Thoracic aorta (tissue), 2 donors: Measurements from ENCODE around the gene PAPLN. TPM values are rescaled to one million over a fixed set of nuclear protein-coding genes. Genes with fewer than 3 reads are reported as not detected.
A peak's percentile ranks its signal among the peaks of the same experiment; 100 is the strongest.

Source experiments
- ATAC-seq: fragments of 150-250 bp; one replicate; pipeline ENCODE4 v1.8.0; 2017; ENCODE audit warnings: low read depth; ENCODE audit not compliant: insufficient number of reproducible peaks, low FRiP score
- DNase-seq: peaks from one replicate; pipeline ENCODE4 v3.0.0-alpha.2; 2020; ENCODE audit warnings: low spot score
- H3K27ac ChIP-seq, 2 donors: fragments of 200-600 bp; sonication (generic); 1 replicate in 1 of 2; 2 replicates in 1 of 2; pipeline ENCODE4 v1.5.1; 2016; ENCODE audit warnings: mild to moderate bottlenecking in 2 of 2, moderate library complexity in 2 of 2
- H3K27me3 ChIP-seq: fragments of 200-600 bp; sonication (generic); replicated peaks from 2 replicates; pipeline ENCODE4 v1.6.0; 2016; ENCODE audit warnings: mild to moderate bottlenecking; ENCODE audit not compliant: insufficient read depth
- H3K36me3 ChIP-seq: fragments of 200-600 bp; sonication (generic); one replicate; pipeline ENCODE4 v1.5.1; 2016
- H3K4me1 ChIP-seq, 2 donors: fragments of 200-600 bp; sonication (generic); 1 replicate in 1 of 2; 2 replicates in 1 of 2; pipeline versions ENCODE4 v1.5.1 to v1.6.0; 2016; ENCODE audit warnings: low read depth in 2 of 2, mild to moderate bottlenecking in 1 of 2; ENCODE audit not compliant: control insufficient read depth in 1 of 2
- H3K4me3 ChIP-seq: fragments of 200-600 bp; sonication (generic); 2 replicates; pipeline ENCODE4 v1.5.1; 2016; ENCODE audit warnings: mild to moderate bottlenecking
- H3K9me3 ChIP-seq: fragments of 200-600 bp; sonication (generic); 2 replicates; pipeline ENCODE4 v1.5.1; 2016
- CTCF ChIP-seq: fragments of 200-600 bp; sonication (generic); IDR thresholded peaks from one replicate; pipeline ENCODE4 v1.5.1; 2019; ENCODE audit warnings: antibody characterized with exemption
- total RNA-seq, 2 donors: library from RNA; depleted of rRNA; stranded (reverse); fragments of >200 nt; gene quantifications; one replicate each; pipeline versions ENCODE4 v1.1.0 to v1.2.3, GENCODE V29; 2016

PAPLN gene
- total RNA-seq, 2 donors from 2014 or later = 10.0 to 10.2 TPM

GRCh38 chr14:73234586-73235394, 2.5 kb upstream of the PAPLN start:
- DNase-seq (no peak), ATAC-seq (no peak)
- TF ChIP-seq CTCF = no peak
- H3K27ac ChIP-seq = no peak overlapping the region
- H3K36me3 ChIP-seq = no peaks in the 10 kb centered on the region
- no peaks in the 10 kb centered on the region for H3K9me3 ChIP-seq
- no peak overlapping the region for H3K4me3 ChIP-seq
- H3K4me1 ChIP-seq = peaks cover 22 to 29% of the 10 kb centered on the region in 2 donors
- H3K27me3 ChIP-seq = no peaks in the 10 kb centered on the region

- DNase-seq (no peak), ATAC-seq (no peak)
- Histone ChIP-seq H3K4me3 (no peak overlapping the region), H3K27ac (no peak overlapping the region), H3K9me3 (no peaks in the 10 kb centered on the region), H3K36me3 (no peaks in the 10 kb centered on the region), H3K27me3 (no peaks in the 10 kb centered on the region), H3K4me1 (peaks cover 26 to 32% of the 10 kb centered on the region in 2 donors)
- no peak for TF ChIP-seq CTCF
Observed at GRCh38 chr14:73235531-73236155, 1.7 kb upstream of the PAPLN start.

GRCh38 chr14:73236157-73236556, 1.1 kb upstream of the PAPLN start:
- ATAC-seq = no peak
- no peaks in the 10 kb centered on the region for H3K27me3 ChIP-seq
- no peak overlapping the region for H3K4me3 ChIP-seq
- no peak for DNase-seq
- H3K9me3 ChIP-seq = no peaks in the 10 kb centered on the region
- no peaks in the 10 kb centered on the region for H3K36me3 ChIP-seq
- H3K4me1 ChIP-seq = peaks cover 26 to 32% of the 10 kb centered on the region in 2 donors
- no peak overlapping the region for H3K27ac ChIP-seq
- no peak for TF ChIP-seq CTCF

GRCh38 chr14:73236752-73237218, 521 bp upstream of the PAPLN start:
- H3K9me3 ChIP-seq = no peaks in the 10 kb centered on the region
- no peak for DNase-seq
- TF ChIP-seq CTCF = no peak
- no peak overlapping the region for H3K27ac ChIP-seq
- no peak for ATAC-seq
- peaks cover 26 to 32% of the 10 kb centered on the region in 2 donors for H3K4me1 ChIP-seq
- H3K4me3 ChIP-seq = peak overlapping the region; percentile 74
- no peaks in the 10 kb centered on the region for H3K27me3 ChIP-seq
- no peaks in the 10 kb centered on the region for H3K36me3 ChIP-seq

- no peaks in the 10 kb centered on the region for H3K36me3 ChIP-seq
- no peaks in the 10 kb centered on the region for H3K27me3 ChIP-seq
- no peak for ATAC-seq
- no peak for DNase-seq
- H3K27ac ChIP-seq = no peak overlapping the region
- no peaks in the 10 kb centered on the region for H3K9me3 ChIP-seq
- H3K4me1 ChIP-seq = peaks cover 26 to 32% of the 10 kb centered on the region in 2 donors
- peak overlapping the region; percentile 74 for H3K4me3 ChIP-seq
- no peak for TF ChIP-seq CTCF
Observed at GRCh38 chr14:73237786-73238423, 599 bp downstream of the PAPLN start.
